Stimulated activated CD8-positive, alpha-beta memory T cell treated with anti-CD3 and anti-CD28 coated beads, Interleukin-7, amount 100 ng/mL, for 4 hours (primary cell): ENCODE data around the gene CANT1.
"Not testable (repeated sequence)": the region's sequence is repeated elsewhere in the genome, so short reads cannot be mapped to it uniquely, and the experiment has no call there.

Experiments used
- DNase-seq, 2 donors: peaks; one replicate each; pipeline ENCODE4 v3.0.0-alpha.2; 2020; ENCODE audit warnings: low read depth in 2 of 2

Gene CANT1

GRCh38 chr17:79027274-79027924 lies 17.8 kb upstream of the CANT1 start:
- no peak for DNase-seq

DNA sequence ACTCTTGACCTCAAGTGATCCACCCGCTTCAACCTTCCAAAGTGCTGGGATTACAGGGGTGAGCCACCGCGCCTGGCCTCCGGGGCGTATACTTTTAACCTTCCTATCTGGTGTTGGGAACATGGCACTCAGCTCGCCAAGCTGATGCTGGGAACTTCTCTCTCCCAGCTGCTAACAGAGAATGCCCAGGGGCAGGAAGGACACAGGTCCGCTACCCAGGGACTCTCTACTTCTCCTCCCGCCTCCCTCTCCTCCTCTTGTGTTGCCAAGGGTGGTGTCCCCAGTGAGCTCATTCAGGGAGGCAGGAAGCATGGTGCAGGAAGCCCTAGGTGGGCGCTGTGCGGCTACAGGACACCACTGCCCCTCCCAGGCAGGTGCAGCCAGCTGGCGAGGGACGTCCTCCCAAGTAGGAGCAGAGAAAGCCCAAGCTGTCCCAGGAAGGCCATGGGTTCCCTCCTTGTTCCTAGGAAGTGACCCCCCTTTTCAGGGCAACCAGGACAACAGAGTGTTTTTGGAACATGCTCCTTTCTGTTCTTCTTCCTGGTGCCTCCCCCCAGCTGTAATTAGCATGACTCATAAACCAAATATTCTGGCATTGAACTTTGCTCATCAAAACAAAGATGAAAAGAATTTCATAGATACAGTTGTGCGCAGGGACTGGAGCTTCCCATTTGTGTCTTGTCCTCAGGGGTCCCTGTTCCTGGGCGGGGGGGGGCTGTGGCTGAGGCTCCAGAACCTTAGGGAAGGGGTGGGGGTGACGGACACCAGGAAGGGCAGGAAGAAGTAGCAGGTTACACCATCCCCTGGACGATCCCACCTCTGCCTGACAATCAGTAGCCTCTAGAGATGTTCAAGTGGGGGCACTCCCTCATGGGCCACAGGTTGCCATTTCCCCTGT lies 17.1 kb upstream of the CANT1 start:
- DNase-seq, result no peak

DNA sequence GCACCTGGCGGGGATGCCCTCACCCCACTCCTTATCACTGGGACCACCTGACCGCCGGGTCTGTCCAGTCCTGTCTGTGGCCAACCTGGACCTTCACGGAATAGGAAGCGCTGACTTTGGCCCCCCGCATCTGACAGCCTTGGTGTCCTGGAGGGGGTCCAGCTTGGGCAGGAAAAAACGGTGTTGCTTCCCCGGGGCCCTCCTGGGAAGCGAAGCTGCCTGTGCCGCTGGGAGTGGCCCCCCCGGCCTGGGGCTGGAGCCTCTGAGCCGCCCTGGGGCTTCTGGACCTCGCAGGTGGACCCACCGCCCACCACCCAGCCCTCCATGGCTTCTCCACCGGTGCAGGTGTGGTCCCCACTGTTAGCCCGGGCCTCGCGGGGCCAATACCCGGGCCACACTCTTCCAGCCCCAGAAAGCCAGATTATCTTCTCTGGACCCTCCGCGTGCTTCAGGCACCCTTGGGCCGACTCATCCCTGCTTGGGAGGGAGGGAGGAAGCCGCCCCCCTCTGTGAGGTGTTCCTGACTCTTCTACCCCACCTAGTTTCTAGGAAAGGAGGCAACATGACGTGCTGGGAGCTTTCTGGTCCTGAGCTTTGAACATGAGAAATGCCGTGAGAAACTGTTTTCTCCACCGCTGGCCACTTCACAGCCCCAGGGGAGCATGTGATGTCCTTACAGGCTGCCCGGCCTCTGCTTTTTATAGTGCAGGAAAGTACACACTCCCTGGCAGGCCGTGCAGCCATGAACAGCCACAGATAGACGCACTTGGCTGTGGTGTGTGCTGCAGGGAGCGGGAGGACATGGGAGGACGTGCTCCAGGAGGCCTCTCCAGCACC lies 15.6 kb upstream of the CANT1 start:
- no peak for DNase-seq

GRCh38 chr17:79023886-79024771 lies 14.6 kb upstream of the CANT1 start, which contains the start of gene C1QTNF1:
C1QTNF1 (plus strand) TSS chr17:79024169; CDS start chr17:79043969, 19,800 bp downstream.
- no peak for DNase-seq

GRCh38 chr17:79023180-79023705 lies 13.7 kb upstream of the CANT1 start:
- DNase-seq, result no peak

- DNase-seq, result no peak
Measured at GRCh38 chr17:79022507-79022991, 13.0 kb upstream of the CANT1 start.

- DNase-seq, result not testable (repeated sequence)
Measured at GRCh38 chr17:79021929-79022328, 12.4 kb upstream of the CANT1 start.

DNA sequence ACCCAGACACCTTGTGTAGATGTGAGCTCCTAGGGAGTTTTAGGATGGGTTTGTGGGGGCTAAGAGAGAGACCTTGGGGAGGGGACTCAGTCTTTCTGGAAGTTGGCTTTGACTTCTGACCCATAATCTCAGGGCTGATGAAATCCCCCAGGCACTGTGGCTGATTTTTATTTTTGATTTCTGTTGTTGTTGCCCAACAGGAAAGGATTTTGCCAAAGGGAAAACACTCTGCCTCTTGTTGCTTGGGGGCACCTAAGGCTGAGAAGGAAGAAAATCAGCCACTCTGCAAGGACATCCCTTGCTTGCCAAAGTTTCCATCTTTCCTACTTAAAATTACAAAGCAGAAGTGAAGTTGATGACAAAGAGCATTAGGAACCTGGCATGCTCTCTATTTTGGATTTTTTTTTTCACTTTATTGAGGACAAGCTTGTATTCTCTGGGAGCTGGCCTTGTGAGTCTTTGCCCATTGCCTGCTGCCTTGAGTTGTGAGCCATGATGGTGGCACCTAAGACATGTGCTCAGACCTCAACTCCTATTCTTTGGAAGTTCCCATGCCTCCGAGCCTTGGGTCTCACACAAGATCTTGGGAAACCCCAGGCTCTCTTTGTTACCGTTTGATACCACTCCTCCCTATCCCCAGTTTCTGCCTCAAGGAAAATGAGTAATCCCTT lies 11.2 kb upstream of the CANT1 start:
- no peak for DNase-seq

DNA sequence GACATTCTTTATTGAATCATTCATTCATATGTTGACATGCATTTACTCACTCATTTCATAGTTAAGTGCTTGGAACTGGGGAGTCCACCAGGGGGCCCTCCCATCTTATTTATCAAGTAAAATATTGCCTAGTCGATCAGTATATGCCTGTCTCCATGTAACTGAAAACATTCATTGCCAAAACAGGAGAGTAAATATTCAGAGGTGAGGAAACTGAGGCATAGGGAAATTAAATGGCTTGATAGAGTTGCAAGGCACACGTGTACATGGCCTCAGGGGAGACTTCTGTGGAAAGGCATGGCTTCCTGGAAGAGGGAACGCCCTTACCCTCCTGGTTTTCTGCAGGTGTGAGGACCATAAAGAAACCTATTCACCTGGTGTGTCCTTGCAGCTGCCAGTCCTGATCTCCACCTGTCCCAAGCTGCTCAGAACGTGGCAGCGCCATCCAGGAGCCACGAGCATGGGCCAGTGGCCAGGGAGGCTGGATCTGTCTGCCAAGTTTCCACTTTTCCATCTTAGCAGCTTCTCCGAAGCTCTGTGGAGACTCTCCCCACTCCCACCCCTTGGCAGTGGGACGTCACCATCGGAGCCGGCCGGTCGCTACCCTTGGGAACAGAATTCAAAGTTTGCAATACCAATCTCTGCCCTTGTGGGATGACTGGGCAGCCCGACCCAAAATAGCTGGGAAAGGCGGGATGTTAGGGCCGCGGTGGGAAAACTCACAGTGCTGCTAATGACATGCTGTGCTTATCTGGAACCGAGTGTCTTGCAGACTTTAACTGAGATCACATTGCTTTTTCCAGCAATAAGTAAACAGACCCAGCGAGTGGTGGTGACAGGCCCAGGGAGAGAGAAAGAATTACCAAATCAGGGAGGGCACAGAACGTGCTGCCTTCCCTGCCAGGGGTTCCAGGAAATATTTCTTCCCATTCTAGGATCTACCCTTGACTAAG lies 10.3 kb upstream of the CANT1 start:
- DNase-seq, result peak in 1 of 2 donors; percentile 17

DNA sequence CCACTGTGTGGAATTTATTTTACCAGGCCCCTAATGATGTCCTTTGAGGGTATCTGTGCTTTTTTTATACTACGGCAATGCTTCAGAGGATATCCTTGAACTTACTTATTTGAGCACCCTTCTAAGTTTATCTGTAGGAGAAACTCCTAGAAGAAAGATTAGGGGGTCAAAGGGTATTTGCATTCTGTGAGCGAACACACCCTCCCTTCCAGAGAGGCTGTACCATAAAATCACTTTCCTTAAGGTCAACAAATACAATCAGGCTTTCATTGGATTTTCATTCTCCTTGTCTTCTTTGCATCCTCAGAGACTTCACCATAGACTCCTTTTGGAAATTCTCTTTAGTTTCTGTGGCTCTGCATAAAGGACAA lies 9.7 kb upstream of the CANT1 start:
- no peak for DNase-seq

DNA sequence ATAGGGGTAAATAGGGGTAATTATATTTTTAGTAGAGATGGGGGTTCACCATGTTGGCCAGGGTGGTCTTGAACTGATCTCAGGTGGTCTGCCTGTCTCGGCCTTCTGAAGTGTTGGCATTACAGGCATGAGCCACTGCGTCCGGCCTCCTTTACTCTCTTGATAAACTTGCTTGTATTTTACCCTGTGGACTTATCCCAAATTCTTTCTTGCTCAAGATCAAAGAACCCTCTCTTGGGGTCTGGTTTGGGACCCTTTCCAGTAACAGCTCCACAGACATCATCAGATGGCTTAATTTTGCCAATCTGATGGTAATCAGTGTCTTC lies 8.8 kb upstream of the CANT1 start:
- DNase-seq, result no peak

DNA sequence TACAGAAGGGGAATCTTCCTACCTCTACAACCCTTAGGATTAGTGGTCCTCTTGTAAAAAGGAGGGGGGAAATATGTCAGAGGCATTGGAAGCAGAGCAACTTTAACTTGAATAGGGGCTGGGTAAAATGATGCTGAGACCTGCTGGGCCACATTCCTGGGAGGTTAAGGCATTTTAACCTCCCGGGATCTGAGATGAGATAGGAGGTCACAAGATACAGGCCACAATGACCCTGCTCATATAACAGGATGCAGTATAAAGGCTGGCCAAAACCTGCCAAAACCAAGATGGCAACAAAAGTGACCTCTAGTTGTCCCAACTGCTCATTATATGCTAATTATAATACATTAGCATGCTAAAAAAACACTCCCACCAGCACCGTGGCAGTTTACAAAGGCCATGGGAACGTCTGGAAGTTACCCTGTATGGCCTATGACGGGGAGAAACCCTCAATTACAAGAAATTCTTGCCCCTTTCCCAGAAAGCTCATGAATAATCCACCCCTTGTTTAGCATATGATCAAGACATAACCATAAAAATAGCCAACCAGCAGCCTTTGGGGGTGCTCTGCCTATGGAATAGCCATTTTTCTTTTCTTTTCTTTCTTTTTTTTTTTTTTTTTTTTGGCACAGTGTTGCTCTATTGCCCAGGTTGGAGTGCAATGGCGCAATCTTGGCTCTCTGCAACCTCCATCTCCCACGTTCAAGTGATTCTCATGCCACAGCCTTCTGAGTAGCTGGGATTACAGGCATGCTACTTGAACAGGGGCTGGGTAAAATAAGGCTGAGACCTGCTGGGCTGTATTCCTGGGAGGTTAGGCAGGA lies 8.2 kb upstream of the CANT1 start:
- DNase-seq, result no peak

DNA sequence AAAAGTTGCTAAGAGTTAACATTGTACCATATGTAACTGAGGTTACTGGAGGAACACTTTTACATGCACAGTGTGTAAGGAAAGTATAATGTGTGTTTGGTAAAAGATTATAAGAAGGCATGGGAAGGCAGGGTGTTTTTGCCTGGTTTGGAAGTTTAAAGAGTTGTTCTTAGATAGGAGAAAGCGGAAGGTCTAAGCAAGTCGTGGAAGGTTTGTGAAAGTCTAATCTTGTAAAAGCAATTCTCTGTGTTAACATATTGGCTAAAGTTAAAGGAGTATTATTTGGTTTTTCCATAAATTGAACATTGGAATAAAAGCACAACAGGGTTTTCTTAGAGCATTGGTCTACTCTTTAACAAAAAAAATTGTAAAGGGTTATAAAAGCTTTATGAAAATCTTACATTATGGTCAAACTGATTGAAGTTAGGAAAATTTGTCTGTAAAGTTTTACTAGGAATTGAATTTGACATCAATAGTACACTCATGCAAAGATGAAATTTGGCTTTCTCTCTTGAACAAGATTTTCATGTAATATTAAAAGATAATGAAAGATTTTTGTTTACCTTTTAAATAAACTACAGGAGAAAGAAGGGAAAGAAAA lies 4.7 kb upstream of the CANT1 start:
- DNase-seq, result no peak

DNA sequence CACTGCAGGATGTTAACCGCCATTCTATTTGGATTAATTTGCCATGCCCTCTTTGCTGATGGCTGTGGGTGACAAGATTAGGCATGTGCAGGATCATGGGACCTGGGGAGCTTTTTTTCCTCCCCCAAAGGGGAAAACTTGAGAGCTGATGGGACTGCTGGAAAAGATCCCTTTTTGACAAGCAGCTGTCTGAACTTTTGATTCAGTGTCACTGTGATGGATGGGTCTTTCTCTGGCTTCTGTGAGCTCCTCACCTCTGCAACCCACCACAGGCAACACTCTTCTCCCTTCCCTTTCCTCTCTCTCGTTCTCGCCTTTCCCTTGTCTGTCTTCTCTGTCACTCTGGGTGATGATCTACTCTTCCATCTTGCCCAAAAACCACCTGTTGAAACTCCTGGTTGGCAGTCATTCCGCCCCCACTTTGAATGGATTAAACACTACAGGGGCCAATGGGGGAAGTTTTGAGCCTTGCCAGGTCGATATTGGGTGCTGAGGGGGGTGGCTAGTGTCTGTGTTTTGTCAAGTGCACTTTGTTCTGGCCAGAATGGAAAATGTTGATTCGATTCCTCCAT lies 3.1 kb upstream of the CANT1 start:
- no peak for DNase-seq

DNA sequence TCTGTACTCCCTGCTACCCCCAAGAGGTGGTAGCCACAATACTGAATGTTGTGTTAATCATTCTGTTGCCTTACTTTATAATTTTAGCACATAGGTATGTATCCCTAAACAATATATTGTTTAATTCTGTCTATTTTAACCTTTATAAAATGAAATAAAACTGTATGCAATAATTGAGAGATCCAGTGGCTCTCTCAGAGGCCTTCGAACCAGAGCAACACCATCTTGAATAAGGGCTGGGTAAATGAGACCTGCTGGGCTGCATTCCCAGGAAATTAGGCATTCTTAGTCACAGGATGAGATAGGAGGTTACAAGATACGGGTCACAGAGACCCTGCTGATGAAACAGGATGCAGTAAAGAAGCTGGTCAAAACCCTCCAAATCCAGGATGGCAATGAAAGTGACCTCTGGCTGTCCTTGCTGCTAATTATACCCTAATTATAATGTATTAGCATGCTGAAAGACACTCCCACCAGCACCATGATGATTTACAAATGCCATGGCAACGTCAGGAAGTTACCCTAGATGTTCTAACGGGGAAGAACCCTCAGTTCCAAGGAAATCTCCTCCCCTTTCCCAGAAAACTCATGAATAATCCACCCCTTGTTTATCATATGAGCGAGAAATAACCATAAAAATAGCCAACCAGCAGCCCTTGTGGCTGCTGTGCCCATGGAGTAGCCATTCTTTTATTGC lies 2.0 kb upstream of the CANT1 start:
- no peak for DNase-seq

- no peak for DNase-seq
Measured at GRCh38 chr17:79010304-79010646, 711 bp upstream of the CANT1 start.
